Esophagus mucosa (tissue), 1 donor: ENCODE results near the gene TEX52. TPM values are rescaled to one million over a fixed set of nuclear protein-coding genes. Genes with fewer than 3 reads are reported as not detected.
"Not testable (repeated sequence)": the region's sequence is repeated elsewhere in the genome, so short reads cannot be mapped to it uniquely, and the experiment has no call there.

Experiments
- ATAC-seq: fragments of 200-7000 bp; cut with Tn5 transposase; one replicate; pipeline ENCODE4 v1.9.1; 2020
- total RNA-seq: library from RNA; stranded (reverse); gene quantifications from one replicate; pipeline ENCODE4 v1.2.4, GENCODE V29; 2023
- donor health status: DM: yes; HTN: yes; CAD: no.

The TEX52 gene
- not detected for total RNA-seq

- no peak for ATAC-seq
These were observed at the start of gene TEX52 for GRCh38 chr12:2857021-2857431. Gene TEX52 (minus strand): TSS chr12:2857039. CDS start chr12:2857026, 13 bp downstream.

- no peak for ATAC-seq
These were observed 47.4 kb upstream of the TEX52 start for GRCh38 chr12:2904260-2904659.

GRCh38 chr12:2902272-2902880 is 45.5 kb upstream of the TEX52 start:
- ATAC-seq: no peak

- no peak for ATAC-seq
These were observed 43.8 kb upstream of the TEX52 start for GRCh38 chr12:2900642-2901041.

- ATAC-seq: no peak
These were observed 40.6 kb upstream of the TEX52 start for GRCh38 chr12:2897418-2897817.

- ATAC-seq: no peak
These were observed 38.7 kb upstream of the TEX52 start for GRCh38 chr12:2895511-2895910.

GRCh38 chr12:2895051-2895451 is 38.2 kb upstream of the TEX52 start:
- ATAC-seq: no peak

GRCh38 chr12:2893007-2893406 is 36.2 kb upstream of the TEX52 start:
- peak; percentile 17 for ATAC-seq

GRCh38 chr12:2892246-2892645 is 35.4 kb upstream of the TEX52 start:
- no peak for ATAC-seq

- peak; percentile 21 for ATAC-seq
These were observed 34.6 kb upstream of the TEX52 start for GRCh38 chr12:2891240-2892053.

- peak; percentile 99 for ATAC-seq
These were observed 33.8 kb upstream of the TEX52 start, which contains the start of gene TULP3 for GRCh38 chr12:2890388-2891239. Gene TULP3 (plus strand): TSS chr12:2890891. CDS start chr12:2890948, 57 bp downstream.

- ATAC-seq: peak; percentile 3
These were observed 33.2 kb upstream of the TEX52 start for GRCh38 chr12:2890001-2890387.

GRCh38 chr12:2886768-2887450 is 30.1 kb upstream of the TEX52 start:
- no peak for ATAC-seq

- no peak for ATAC-seq
These were observed 28.0 kb upstream of the TEX52 start for GRCh38 chr12:2884810-2885209.

GRCh38 chr12:2879853-2880252 is 23.0 kb upstream of the TEX52 start:
- no peak for ATAC-seq

GRCh38 chr12:2877953-2878732 is 21.3 kb upstream of the TEX52 start:
- peak; percentile 54 for ATAC-seq

GRCh38 chr12:2877047-2877952 is 20.5 kb upstream of the TEX52 start, which contains the start of the genes FOXM1 and RHNO1:
Gene FOXM1 (minus strand): TSS chr12:2877174. CDS start chr12:2874478, 2,696 bp downstream.
Gene RHNO1 (plus strand): TSS chr12:2877223. CDS start chr12:2885367, 8,144 bp downstream.
- peak; percentile 87 for ATAC-seq

GRCh38 chr12:2876431-2877046 is 19.7 kb upstream of the TEX52 start:
- ATAC-seq: peak; percentile 59

- not testable (repeated sequence) for ATAC-seq
These were observed 12.3 kb upstream of the TEX52 start for GRCh38 chr12:2868986-2869632.
